ENCODE results near the gene WDR3.

WDR3 gene

GRCh38 chr1:117959364-117959763 lies 29.8 kb downstream of the WDR3 start:
- no peak for DNase-seq

GRCh38 chr1:117964290-117965038 lies 34.9 kb downstream of the WDR3 start:
- DNase-seq: no peak

GRCh38 chr1:117967477-117967876 lies 37.9 kb downstream of the WDR3 start:
- DNase-seq: no peak

GRCh38 chr1:117967881-117968280 lies 38.3 kb downstream of the WDR3 start:
- DNase-seq: no peak

GRCh38 chr1:117970252-117970651 lies 40.7 kb downstream of the WDR3 start:
- no peak for DNase-seq

GRCh38 chr1:117971777-117972176 lies 42.2 kb downstream of the WDR3 start:
- no peak for DNase-seq

GRCh38 chr1:117976381-117976780 lies 46.8 kb downstream of the WDR3 start:
- DNase-seq: no peak

GRCh38 chr1:117981455-117982192 lies 52.1 kb downstream of the WDR3 start:
- no peak for DNase-seq

GRCh38 chr1:117985239-117985638 lies 55.7 kb downstream of the WDR3 start:
- no peak for DNase-seq

- DNase-seq: no peak
These were observed 56.4 kb downstream of the WDR3 start for GRCh38 chr1:117985973-117986372.

GRCh38 chr1:118004312-118004711 lies 74.8 kb downstream of the WDR3 start:
- no peak for DNase-seq

GRCh38 chr1:118007391-118007790 lies 77.9 kb downstream of the WDR3 start:
- no peak for DNase-seq

GRCh38 chr1:118008011-118008410 lies 78.5 kb downstream of the WDR3 start:
- DNase-seq: no peak

GRCh38 chr1:118012515-118013124 lies 83.1 kb downstream of the WDR3 start:
- no peak for DNase-seq

GRCh38 chr1:118013336-118013735 lies 83.8 kb downstream of the WDR3 start:
- no peak for DNase-seq

- DNase-seq: no peak
These were observed 84.4 kb downstream of the WDR3 start for GRCh38 chr1:118013938-118014337.
